Suprapubic skin (tissue), 4 donors: ENCODE measurements around the gene PTPRZ1. TPM values are rescaled to one million over a fixed set of nuclear protein-coding genes. Genes with fewer than 3 reads are reported as not detected.

ENCODE experiments used
- DNase-seq, 2 donors: peaks; one replicate each; pipeline ENCODE4 v3.0.0-alpha.2; 2019; ENCODE audit warnings: low spot score in 2 of 2
- H3K27ac ChIP-seq: fragments of 200-600 bp; sonication (generic); one replicate; pipeline ENCODE4 v1.5.1; 2019
- H3K27me3 ChIP-seq: fragments of 200-600 bp; sonication (generic); one replicate; pipeline ENCODE4 v1.5.1; 2019
- H3K36me3 ChIP-seq: fragments of 200-600 bp; sonication (generic); one replicate; pipeline ENCODE4 v1.5.1; 2019
- H3K4me1 ChIP-seq: fragments of 200-600 bp; sonication (generic); one replicate; pipeline ENCODE4 v1.5.1; 2019
- H3K4me3 ChIP-seq: fragments of 200-600 bp; sonication (generic); one replicate; pipeline ENCODE4 v1.5.1; 2019; ENCODE audit warnings: mild to moderate bottlenecking
- H3K9me3 ChIP-seq: fragments of 200-600 bp; sonication (generic); one replicate; pipeline ENCODE4 v1.5.1; 2019
- EP300 ChIP-seq: sonication (generic); formaldehyde crosslinking; IDR thresholded peaks from one replicate; pipeline ENCODE4 v1.6.1; 2017; ENCODE audit warnings: antibody characterized with exemption
- POLR2A ChIP-seq, 2 donors: fragments of 450-650 bp; IDR thresholded peaks; one replicate each; pipeline ENCODE4 v1.6.1; 2017; ENCODE audit warnings: antibody characterized with exemption in 2 of 2, mild to moderate bottlenecking in 2 of 2, moderate library complexity in 2 of 2
- POLR2AphosphoS5 ChIP-seq, 3 donors: sonication (generic); formaldehyde crosslinking; IDR thresholded peaks; one replicate each; pipeline ENCODE4 v1.6.1; 2017; ENCODE audit warnings: antibody characterized with exemption in 3 of 3
- WGBS: methylation state at CpG from one replicate; pipeline ENCODE4 v1.1.5; 2018; 5-methylcytosine and 5-hydroxymethylcytosine counted together
- total RNA-seq, 4 donors: library from RNA; depleted of rRNA; stranded (reverse); fragments of >200 nt; gene quantifications; one replicate each; pipeline ENCODE4 v1.1.0, GENCODE V29; 2016
- TF ChIP-seq, protein P1 (sequence below), 2 donors: fragments of 200-600 bp in 1 of 2; fragments of 450-650 bp in 1 of 2; sonication (generic) in 1 of 2; IDR thresholded peaks; one replicate each; pipeline ENCODE4 v1.5.1; 2016 to 2019; ENCODE audit warnings: antibody characterized with exemption in 2 of 2, mild to moderate bottlenecking in 1 of 2, moderate library complexity in 1 of 2

Gene PTPRZ1
- total RNA-seq, 4 donors from 2014 or later: 47.4 to 88.0 (median 57.5) TPM

GRCh38 chr7:122014697-122015096 is 141.7 kb downstream of the PTPRZ1 start:
- 97% methylated on average over 1 of the region's 1 CpG for WGBS
- TF ChIP-seq POLR2AphosphoS5 (IDR thresholded peaks at IDR 0.05) (no peak), POLR2A (IDR thresholded peaks at IDR 0.05) (no peak), EP300 (no peak)
- TF ChIP-seq, protein P1, sequence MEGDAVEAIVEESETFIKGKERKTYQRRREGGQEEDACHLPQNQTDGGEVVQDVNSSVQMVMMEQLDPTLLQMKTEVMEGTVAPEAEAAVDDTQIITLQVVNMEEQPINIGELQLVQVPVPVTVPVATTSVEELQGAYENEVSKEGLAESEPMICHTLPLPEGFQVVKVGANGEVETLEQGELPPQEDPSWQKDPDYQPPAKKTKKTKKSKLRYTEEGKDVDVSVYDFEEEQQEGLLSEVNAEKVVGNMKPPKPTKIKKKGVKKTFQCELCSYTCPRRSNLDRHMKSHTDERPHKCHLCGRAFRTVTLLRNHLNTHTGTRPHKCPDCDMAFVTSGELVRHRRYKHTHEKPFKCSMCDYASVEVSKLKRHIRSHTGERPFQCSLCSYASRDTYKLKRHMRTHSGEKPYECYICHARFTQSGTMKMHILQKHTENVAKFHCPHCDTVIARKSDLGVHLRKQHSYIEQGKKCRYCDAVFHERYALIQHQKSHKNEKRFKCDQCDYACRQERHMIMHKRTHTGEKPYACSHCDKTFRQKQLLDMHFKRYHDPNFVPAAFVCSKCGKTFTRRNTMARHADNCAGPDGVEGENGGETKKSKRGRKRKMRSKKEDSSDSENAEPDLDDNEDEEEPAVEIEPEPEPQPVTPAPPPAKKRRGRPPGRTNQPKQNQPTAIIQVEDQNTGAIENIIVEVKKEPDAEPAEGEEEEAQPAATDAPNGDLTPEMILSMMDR (IDR thresholded peaks at IDR 0.05): no peak
- no peak overlapping the region for H3K27ac ChIP-seq

GRCh38 chr7:122018032-122018431 is 145.1 kb downstream of the PTPRZ1 start:
- Histone ChIP-seq H3K27me3 (no peaks in the 10 kb centered on the region), H3K9me3 (no peaks in the 10 kb centered on the region), H3K4me1 (no peaks in the 10 kb centered on the region), H3K36me3 (no peaks in the 10 kb centered on the region), H3K27ac (no peak overlapping the region), H3K4me3 (no peak overlapping the region)
- DNase-seq: no peak
- 77% methylated on average over 1 of the region's 1 CpG for WGBS
- TF ChIP-seq EP300 (no peak), POLR2AphosphoS5 (IDR thresholded peaks at IDR 0.05) (no peak), POLR2A (IDR thresholded peaks at IDR 0.05) (no peak)
- TF ChIP-seq, protein P1 (IDR thresholded peaks at IDR 0.05): no peak

More at GRCh38 chr7:122014697-122015096, 141.7 kb downstream of the PTPRZ1 start:
- DNase-seq: no peak
- H3K36me3 ChIP-seq: peaks cover 10% of the 10 kb centered on the region
- H3K4me1 ChIP-seq: no peaks in the 10 kb centered on the region
- no peak overlapping the region for H3K4me3 ChIP-seq
- H3K27me3 ChIP-seq: no peaks in the 10 kb centered on the region
- no peaks in the 10 kb centered on the region for H3K9me3 ChIP-seq

GRCh38 chr7:122027058-122027457 is 154.1 kb downstream of the PTPRZ1 start:
- Histone ChIP-seq H3K36me3 (no peaks in the 10 kb centered on the region), H3K27me3 (no peaks in the 10 kb centered on the region), H3K9me3 (no peaks in the 10 kb centered on the region), H3K27ac (no peak overlapping the region), H3K4me1 (no peaks in the 10 kb centered on the region), H3K4me3 (no peak overlapping the region)
- no peak for DNase-seq
- TF ChIP-seq EP300 (no peak), POLR2A (IDR thresholded peaks at IDR 0.05) (no peak), POLR2AphosphoS5 (IDR thresholded peaks at IDR 0.05) (no peak)
- TF ChIP-seq, protein P1 (IDR thresholded peaks at IDR 0.05): no peak
- WGBS: 90% methylated on average over 2 of the region's 2 CpGs

DNA sequence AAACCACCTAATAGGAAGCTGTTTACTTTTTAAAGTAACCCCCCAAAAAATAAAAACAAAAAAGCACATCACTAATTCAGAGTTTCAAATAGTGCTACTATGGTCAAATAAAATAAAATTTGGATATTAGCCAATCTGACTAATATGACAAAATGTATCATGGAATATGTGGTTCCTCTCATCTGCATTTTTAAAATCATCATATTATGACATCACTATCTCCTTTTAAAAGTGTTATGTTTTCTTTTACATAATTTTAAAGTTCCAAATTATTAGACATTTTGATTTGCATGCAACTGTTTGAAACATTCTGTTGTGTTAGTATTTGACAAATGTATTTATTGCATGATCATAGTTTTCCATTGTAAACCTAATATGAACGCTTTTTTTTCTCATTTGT is 160.7 kb downstream of the PTPRZ1 start:
- Histone ChIP-seq H3K27me3 (no peaks in the 10 kb centered on the region), H3K27ac (no peak overlapping the region), H3K36me3 (peaks cover 3% of the 10 kb centered on the region), H3K9me3 (no peaks in the 10 kb centered on the region), H3K4me3 (no peak overlapping the region), H3K4me1 (no peaks in the 10 kb centered on the region)
- DNase-seq: no peak
- WGBS: 89% methylated on average over 1 of the region's 1 CpG
- no peak for TF ChIP-seq POLR2AphosphoS5 (IDR thresholded peaks at IDR 0.05)
- TF ChIP-seq, protein P1 (IDR thresholded peaks at IDR 0.05): no peak
- no peak for TF ChIP-seq EP300

DNA sequence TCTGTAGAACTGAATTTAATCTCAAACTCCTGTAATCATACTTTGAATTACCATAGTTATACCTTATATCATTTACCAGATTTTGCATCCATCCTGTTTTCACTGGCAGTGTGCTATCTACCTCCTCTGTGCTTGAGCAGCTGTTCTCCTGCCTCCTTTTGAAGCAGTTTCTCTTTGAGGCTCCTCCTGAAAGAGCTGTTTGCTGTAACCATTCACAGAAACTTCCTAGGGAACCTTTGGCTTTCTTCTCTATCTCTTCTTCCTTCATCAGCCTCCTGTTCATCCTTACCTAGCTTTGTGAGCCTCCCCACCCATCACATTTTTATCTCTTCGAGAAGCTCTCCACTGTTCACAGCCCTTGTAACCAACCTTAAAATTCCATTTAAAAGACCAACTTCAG is 162.9 kb downstream of the PTPRZ1 start:
- TF ChIP-seq POLR2AphosphoS5 (IDR thresholded peaks at IDR 0.05): no peak
- no peak for TF ChIP-seq POLR2A (IDR thresholded peaks at IDR 0.05)
- TF ChIP-seq, protein P1 (IDR thresholded peaks at IDR 0.05): no peak
- TF ChIP-seq EP300: no peak
- WGBS: 85% methylated on average over 1 of the region's 1 CpG
- H3K27me3 ChIP-seq: no peaks in the 10 kb centered on the region

More for the DNA sequence above, 162.9 kb downstream of the PTPRZ1 start:
- Histone ChIP-seq H3K9me3 (no peaks in the 10 kb centered on the region), H3K36me3 (peaks cover 7% of the 10 kb centered on the region), H3K27ac (no peak overlapping the region), H3K4me1 (no peaks in the 10 kb centered on the region), H3K4me3 (no peak overlapping the region)
- no peak for DNase-seq
